SK-MEL-5 (cell line): ENCODE measurements around the gene KBTBD12. TPM values are rescaled to one million over a fixed set of nuclear protein-coding genes. Genes with fewer than 3 reads are reported as not detected.

Experiments used
- DNase-seq: peaks from one replicate; pipeline ENCODE4 v3.0.0-alpha.2; 2016; ENCODE audit warnings: low read depth, low spot score
- in situ Hi-C: cut with HindIII; loops from 2 replicates; pipeline ENCODE4 v1.10.0; 2016; ENCODE audit warnings: low sequenced_read_pairs, high pct_unique_total_duplicates, low pct_unique_long_range_greater_than_20kb
- total RNA-seq: library from RNA; depleted of rRNA; stranded (reverse); fragments of >200 nt; shearing (Covaris generic); gene quantifications from 2 replicates; pipeline ENCODE4 v1.2.3, GENCODE V29; 2014

The KBTBD12 gene
- total RNA-seq, 1 experiment from 2014 or later = not detected

DNA sequence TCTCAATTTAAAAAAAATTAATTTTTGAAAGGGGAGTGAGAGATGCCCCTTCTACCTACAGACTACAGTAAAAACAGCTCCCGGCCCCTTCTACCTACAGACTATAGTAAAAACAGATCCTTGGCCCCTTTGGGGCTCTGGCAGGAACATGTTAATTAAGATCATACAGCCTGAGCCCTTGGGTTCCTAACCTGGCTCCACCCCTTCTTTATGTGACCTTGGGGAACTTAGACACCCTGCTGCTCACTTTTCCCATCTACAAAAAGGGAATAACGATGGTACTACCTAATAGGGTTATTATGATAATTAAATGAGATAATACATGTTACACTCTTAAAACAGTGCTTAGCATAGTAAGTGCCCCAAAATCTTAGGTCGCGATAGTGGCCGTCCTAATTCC, 77.1 kb downstream of the KBTBD12 start:
- no peak for DNase-seq
- in situ Hi-C loops = no loop called here

DNA sequence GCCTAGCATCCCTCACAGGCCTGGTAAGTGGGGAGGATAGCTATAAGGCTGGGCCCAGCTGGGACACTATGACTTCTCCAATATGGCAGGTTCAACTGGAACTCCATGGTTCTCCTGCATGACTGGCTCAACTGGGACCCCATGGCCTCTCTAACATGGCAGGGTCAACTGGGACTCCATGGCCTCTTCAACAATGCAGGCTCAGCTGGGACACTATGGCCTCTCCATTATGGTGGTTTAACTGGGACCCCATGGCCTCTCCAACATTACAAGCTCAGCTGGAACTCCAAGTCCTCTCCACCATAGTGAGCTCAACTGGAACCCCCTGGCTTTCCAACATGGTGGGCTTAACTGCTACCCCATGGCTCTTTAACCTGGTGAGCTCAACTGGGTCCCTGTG, 79.0 kb downstream of the KBTBD12 start:
- in situ Hi-C loops = no loop called here
- no peak for DNase-seq

GRCh38 chr3:127997016-127997415, 82.0 kb downstream of the KBTBD12 start:
- no peak for DNase-seq
- in situ Hi-C loops = no loop called here

DNA sequence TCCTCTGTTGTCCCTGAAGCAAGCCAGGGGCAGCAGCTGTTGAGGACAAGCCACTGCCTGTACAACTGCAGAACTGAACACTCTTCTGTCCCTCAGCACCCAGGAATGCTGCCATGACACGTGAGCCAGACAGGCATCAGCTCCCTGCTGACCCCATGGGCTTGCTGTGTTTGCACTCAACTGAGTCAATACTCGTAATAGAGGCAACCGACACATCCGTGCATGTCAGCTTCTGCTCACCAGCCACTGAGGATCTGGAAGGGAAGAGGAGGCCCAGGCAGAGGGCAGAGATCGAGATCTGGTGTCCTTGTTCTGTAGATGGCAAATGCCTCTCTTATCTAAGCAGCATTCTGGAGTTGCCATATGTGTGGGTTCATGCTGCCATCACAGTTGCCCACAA, 82.9 kb downstream of the KBTBD12 start:
- no peak for DNase-seq
- in situ Hi-C loops = no loop called here

DNA sequence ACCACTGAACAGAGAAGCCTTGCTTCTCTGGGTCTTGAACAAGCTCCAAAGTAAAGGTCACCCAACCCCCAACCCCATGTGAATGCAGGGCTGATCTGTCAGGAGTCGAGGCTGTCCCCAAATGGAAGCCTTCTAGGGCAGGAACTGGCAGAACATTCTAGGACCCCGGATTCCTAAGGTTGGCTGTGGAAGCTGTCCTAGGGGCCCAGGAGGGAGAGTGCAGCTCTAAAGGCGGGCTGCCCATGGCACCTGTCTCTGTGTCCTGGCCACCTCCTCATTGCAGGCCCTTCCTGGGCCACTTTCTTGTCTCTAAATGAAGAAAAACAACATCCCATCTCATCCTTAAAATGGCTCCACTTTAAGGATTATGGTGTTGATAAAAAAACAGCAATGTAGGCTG, 83.6 kb downstream of the KBTBD12 start:
- in situ Hi-C loops = no loop called here
- DNase-seq = no peak

- DNase-seq = no peak
- in situ Hi-C loops = no loop called here
Observed at GRCh38 chr3:127999509-128000106, 84.6 kb downstream of the KBTBD12 start.

DNA sequence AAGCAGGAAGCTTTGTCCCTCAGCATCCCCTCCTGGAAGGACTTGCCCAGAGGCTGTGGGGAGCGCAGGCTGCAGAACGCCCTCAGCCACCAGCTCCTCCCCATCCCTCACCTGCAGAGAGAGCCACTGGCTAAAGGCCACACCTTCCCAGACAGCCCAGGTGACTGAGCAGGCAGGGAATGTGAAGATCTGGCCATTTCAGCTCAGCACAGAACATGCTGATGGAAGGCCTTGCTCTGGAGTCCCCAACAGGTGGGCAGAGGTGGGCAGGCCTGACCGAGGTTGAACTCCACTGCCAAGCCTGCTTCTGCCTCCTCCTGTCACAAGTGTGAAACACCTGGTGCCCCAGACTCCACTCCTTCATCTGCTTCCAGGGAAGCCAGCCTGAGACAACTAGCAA, 86.5 kb downstream of the KBTBD12 start:
- no peak for DNase-seq
- in situ Hi-C loops = no loop called here

GRCh38 chr3:128004661-128005060, 89.6 kb downstream of the KBTBD12 start:
- in situ Hi-C loops = no loop called here
- DNase-seq = no peak

- DNase-seq = no peak
- in situ Hi-C loops = no loop called here
Observed at GRCh38 chr3:128006061-128007032, 91.3 kb downstream of the KBTBD12 start.

DNA sequence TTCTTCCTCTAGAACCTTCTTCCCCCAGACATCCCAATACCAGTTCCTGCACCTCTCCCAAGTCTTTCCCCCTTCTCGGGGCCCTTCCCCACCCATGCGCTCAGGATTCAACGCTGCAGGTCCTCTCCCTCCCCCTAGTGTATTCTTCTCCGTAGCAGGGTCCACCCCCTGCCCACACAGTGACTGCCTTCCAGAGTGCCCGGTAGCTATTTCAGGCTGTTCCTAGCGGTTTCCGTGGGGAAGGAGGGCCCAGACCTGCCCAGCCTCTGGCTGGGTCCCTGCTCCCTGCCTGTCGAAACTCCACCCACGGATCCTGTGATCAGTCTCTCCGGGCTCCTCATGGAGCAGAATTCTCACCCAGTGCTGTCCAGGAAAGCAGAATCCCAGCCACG, 92.0 kb downstream of the KBTBD12 start:
- DNase-seq = peak; percentile 15

GRCh38 chr3:128009952-128010846, 95.2 kb downstream of the KBTBD12 start:
- no peak for DNase-seq
- in situ Hi-C loops = no loop called here

More for the DNA sequence above, 92.0 kb downstream of the KBTBD12 start:
- in situ Hi-C loops = no loop called here

DNA sequence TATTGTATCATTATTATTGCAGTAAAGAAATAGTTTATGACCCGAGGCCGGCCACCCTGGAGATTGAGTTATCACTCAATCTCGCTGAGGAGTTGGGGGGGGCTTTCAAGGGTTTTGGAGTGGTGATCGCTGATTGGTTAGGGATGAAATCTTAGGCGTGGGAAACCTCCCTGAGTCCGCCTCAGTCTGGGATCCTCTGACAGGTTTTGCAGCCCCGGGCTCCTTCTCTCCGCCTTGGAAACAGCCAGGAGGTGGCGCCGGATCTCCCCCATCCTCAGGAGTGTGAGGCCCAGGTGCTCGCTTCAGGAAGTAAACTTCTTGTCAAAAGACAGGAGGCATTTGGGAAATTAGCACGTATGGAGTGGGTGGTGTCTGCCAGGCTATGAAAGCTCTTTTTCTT, 96.1 kb downstream of the KBTBD12 start:
- in situ Hi-C loops = no loop called here
- peak; percentile 69 for DNase-seq

GRCh38 chr3:128012050-128012449, 97.0 kb downstream of the KBTBD12 start:
- no peak for DNase-seq
- in situ Hi-C loops = no loop called here

- DNase-seq = no peak
- in situ Hi-C loops = no loop called here
Observed at GRCh38 chr3:128014548-128014947, 99.5 kb downstream of the KBTBD12 start.

DNA sequence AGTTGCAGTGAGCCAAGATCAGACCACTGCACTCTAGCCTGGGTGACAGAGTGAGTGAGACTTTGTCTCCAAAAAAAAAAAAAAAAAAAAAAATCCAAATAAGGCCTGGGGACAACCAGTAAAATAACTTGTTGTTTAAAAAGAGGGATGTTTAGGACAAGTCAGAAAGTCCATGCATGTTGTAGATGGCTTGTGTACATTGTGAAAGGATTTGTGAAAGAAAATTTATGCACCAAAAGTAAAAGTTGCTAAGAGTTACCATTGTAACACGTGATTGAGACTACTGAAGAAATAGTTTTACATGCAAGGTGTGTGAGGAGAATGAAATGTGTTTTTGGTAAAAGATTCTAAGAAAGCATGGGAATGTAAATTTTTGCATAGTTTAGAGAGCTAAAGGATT, 101.5 kb downstream of the KBTBD12 start:
- in situ Hi-C loops = no loop called here

DNA sequence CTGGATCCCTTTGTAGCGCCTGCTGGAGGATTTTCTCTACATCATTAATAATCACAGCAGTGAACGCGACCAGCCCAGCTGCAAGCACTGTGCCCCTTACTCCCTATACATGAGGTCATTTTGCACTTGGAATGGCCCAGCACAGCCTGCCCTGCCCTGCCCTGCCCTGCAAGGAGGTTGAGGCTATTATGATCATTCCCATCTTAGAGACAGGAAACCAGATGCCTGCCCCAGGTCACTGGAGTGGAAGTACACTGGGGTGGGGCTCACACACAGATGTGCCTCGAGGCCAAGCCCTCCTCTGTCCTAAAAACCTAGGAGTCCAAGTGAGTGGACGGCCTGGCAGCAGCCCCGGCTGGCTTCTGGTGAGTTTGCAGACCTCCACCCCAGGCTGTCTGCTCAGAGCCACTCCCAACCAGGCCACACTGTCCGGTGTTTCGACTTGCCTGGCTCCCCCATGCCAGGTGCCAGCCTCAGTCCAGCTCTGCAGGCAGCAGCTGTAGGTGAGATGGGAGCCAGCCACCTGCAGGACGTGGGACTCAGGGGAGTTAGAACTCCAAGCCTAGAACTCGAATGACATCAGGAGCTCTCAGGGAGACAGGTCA, 106.8 kb downstream of the KBTBD12 start:
- DNase-seq = no peak
- in situ Hi-C loops = no loop called here

More for the DNA sequence above, 101.5 kb downstream of the KBTBD12 start:
- no peak for DNase-seq

GRCh38 chr3:128033102-128033501, 118.1 kb downstream of the KBTBD12 start:
- no peak for DNase-seq
- in situ Hi-C loops = no loop called here

- DNase-seq = no peak
- in situ Hi-C loops = no loop called here
Observed at GRCh38 chr3:128036119-128036518, 121.1 kb downstream of the KBTBD12 start.
